Skeletal muscle tissue (tissue), 4 donors: Measurements from ENCODE around the gene TMEM108. TPM values are rescaled to one million over a fixed set of nuclear protein-coding genes. Genes with fewer than 3 reads are reported as not detected.

Experiments
- H3K27ac ChIP-seq: one replicate; pipeline ENCODE4 v1.7.0; 2013; ENCODE audit warnings: mild to moderate bottlenecking, low read depth, low read length, inconsistent platforms
- H3K27me3 ChIP-seq, 3 donors: one replicate each; pipeline ENCODE4 v1.7.0; 2013; ENCODE audit warnings: low read length in 3 of 3; ENCODE audit not compliant: control insufficient read depth in 3 of 3, insufficient read depth in 3 of 3
- H3K36me3 ChIP-seq, 3 donors: one replicate each; pipeline ENCODE4 v1.7.0; 2013; ENCODE audit warnings: low read length in 3 of 3; ENCODE audit not compliant: control insufficient read depth in 3 of 3, insufficient read depth in 3 of 3
- H3K4me1 ChIP-seq, 3 donors: one replicate each; pipeline ENCODE4 v1.7.0; 2013; ENCODE audit warnings: low read length in 3 of 3, mild to moderate bottlenecking in 3 of 3; ENCODE audit not compliant: control insufficient read depth in 3 of 3, insufficient read depth in 3 of 3
- H3K4me3 ChIP-seq, 3 donors: one replicate each; pipeline ENCODE4 v1.7.0; 2013; ENCODE audit warnings: low read length in 3 of 3
- H3K9ac ChIP-seq, 3 donors: one replicate each; pipeline ENCODE4 v1.7.0; 2013; ENCODE audit warnings: low read length in 3 of 3, mild to moderate bottlenecking in 3 of 3, moderate library complexity in 2 of 3, low read depth in 1 of 3
- H3K9me3 ChIP-seq, 3 donors: one replicate each; pipeline ENCODE4 v1.7.0; 2013; ENCODE audit warnings: low read length in 3 of 3; ENCODE audit not compliant: control insufficient read depth in 3 of 3
- total RNA-seq: library from RNA; depleted of rRNA; stranded (reverse); fragments of >200 nt; gene quantifications from one replicate; pipeline ENCODE4 v1.2.3, GENCODE V29; 2014
- donor health status: Osteomylitis.

TMEM108 gene
- total RNA-seq, 1 donor from 2014 or later: 7.3 TPM

DNA sequence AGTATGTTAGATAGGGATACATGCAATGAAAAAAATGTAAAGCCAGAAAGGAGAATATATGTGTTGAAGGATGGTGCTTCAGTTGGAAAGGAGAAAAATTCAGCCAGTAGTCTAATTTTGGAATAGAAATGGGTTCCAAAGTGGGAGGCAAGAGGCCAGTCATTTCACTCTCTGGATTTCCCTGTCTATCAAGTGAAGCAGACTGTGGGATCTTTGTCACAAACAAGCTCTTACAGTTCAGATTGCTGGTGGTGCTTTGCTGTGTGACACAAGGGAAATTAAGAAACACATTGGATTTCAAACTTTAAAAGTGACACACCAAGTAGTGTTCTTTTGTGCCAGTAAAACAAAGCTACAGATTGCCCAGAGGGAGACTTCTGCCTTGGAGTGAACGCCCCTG lies 279.7 kb downstream of the TMEM108 start:
- Histone ChIP-seq H3K4me3 (no peak overlapping the region), H3K27me3 (no peaks in the 10 kb centered on the region), H3K4me1 (no peaks in the 10 kb centered on the region)

DNA sequence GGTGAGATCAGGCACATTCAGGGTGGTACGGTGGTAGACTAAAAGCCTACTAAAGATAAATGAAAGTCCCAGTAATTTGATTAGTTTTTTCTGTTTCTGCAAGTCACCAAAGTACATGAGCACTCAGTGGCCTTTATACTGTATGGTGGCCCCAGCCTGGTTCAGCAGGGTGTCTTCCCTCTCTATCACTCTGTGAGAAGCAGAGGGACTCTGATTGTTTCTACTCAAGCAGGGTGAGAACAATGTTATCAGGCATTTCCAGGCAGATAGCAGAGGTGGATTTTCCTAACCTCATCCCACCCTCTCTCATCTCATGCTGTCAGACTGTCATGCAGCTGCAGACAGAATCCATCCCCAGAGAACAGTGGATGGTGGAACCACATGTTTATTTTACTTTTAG lies 290.2 kb downstream of the TMEM108 start:
- H3K4me1 ChIP-seq: no peaks in the 10 kb centered on the region
- H3K36me3 ChIP-seq: no peaks in the 10 kb centered on the region
- H3K9me3 ChIP-seq: no peaks in the 10 kb centered on the region
- H3K27ac ChIP-seq: no peak overlapping the region
- no peak overlapping the region for H3K4me3 ChIP-seq
- no peak overlapping the region for H3K9ac ChIP-seq
- H3K27me3 ChIP-seq: no peaks in the 10 kb centered on the region

More for the DNA sequence above, 279.7 kb downstream of the TMEM108 start:
- no peaks in the 10 kb centered on the region for H3K9me3 ChIP-seq
- no peak overlapping the region for H3K27ac ChIP-seq
- H3K36me3 ChIP-seq: no peaks in the 10 kb centered on the region
- no peak overlapping the region for H3K9ac ChIP-seq

DNA sequence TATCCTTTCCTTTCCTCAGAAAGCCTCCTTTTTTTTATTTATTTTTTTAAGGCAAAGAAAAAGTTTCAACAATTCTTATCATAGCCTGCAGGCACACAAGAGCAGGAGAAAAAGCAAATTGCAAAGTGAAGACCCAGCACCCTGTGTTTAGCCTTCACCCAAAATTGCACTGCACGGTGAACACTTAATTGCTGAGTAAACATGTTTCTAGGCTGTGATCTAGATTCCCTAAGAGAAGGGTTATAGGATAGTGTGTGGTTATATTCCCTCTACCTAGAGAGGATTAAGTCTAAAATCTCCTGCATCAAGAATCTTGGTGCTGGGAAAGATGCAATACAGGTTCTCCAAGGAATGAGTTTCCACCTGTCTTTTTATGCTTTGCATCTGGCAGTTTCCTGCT lies 291.4 kb downstream of the TMEM108 start:
- no peaks in the 10 kb centered on the region for H3K4me1 ChIP-seq
- no peaks in the 10 kb centered on the region for H3K27me3 ChIP-seq
- no peak overlapping the region for H3K9ac ChIP-seq

GRCh38 chr3:133330065-133330464 lies 291.9 kb downstream of the TMEM108 start:
- no peaks in the 10 kb centered on the region for H3K4me1 ChIP-seq
- no peak overlapping the region for H3K4me3 ChIP-seq
- no peak overlapping the region for H3K9ac ChIP-seq
- H3K9me3 ChIP-seq: no peaks in the 10 kb centered on the region
- no peak overlapping the region for H3K27ac ChIP-seq
- H3K27me3 ChIP-seq: no peaks in the 10 kb centered on the region
- H3K36me3 ChIP-seq: no peaks in the 10 kb centered on the region

More for the DNA sequence above, 291.4 kb downstream of the TMEM108 start:
- Histone ChIP-seq H3K27ac (no peak overlapping the region), H3K4me3 (no peak overlapping the region), H3K9me3 (no peaks in the 10 kb centered on the region), H3K36me3 (no peaks in the 10 kb centered on the region)

DNA sequence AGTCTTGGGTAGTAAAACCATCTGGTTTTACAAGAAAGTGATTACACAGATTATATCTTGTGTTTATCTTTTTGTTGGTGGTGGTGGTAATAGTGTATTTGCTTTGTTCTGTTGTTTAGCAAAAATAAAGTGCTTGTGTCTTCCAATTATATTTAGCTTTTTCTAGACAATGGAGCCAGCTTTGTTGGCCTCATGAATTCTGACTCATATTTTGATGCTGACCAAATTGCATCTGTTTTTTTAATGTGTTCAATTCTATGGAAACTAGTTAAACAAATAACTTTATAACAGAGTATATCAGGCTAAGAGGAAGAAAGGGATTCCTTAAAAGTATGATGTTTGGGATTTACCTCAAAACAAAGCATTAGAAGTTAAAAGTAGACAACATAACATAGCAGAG lies 292.3 kb downstream of the TMEM108 start:
- Histone ChIP-seq H3K4me1 (no peaks in the 10 kb centered on the region), H3K27me3 (no peaks in the 10 kb centered on the region), H3K9ac (no peak overlapping the region), H3K9me3 (no peaks in the 10 kb centered on the region), H3K4me3 (no peak overlapping the region), H3K27ac (no peak overlapping the region), H3K36me3 (no peaks in the 10 kb centered on the region)

- Histone ChIP-seq H3K36me3 (no peaks in the 10 kb centered on the region), H3K9me3 (no peaks in the 10 kb centered on the region), H3K4me1 (no peaks in the 10 kb centered on the region), H3K4me3 (no peak overlapping the region), H3K27ac (no peak overlapping the region), H3K27me3 (no peaks in the 10 kb centered on the region), H3K9ac (no peak overlapping the region)
Observed at GRCh38 chr3:133354721-133355120, 316.5 kb downstream of the TMEM108 start.

GRCh38 chr3:133360476-133360875 lies 322.3 kb downstream of the TMEM108 start:
- Histone ChIP-seq H3K4me1 (no peaks in the 10 kb centered on the region), H3K9ac (no peak overlapping the region), H3K4me3 (no peak overlapping the region), H3K9me3 (no peaks in the 10 kb centered on the region), H3K27ac (no peak overlapping the region), H3K27me3 (no peaks in the 10 kb centered on the region), H3K36me3 (no peaks in the 10 kb centered on the region)

DNA sequence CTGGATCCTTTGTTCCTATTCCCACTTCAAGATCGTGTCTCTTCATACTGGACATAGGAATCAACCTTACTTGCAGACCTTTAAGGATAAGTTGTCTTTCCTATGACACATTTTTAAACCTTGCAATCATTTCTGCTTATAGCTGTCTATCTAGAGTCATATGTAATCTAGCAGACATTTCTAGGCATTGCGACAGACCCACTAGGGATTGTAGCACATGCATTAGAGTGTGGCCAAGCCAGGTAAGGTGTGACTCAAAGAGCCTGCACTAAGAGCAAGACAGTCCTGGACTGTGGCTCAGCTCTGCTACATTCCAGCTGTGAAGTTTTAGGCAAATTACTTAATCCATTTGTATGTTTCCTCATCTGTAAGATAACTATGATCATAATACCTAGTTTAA lies 322.8 kb downstream of the TMEM108 start:
- Histone ChIP-seq H3K9ac (no peak overlapping the region), H3K27me3 (no peaks in the 10 kb centered on the region), H3K36me3 (no peaks in the 10 kb centered on the region), H3K4me3 (no peak overlapping the region), H3K4me1 (no peaks in the 10 kb centered on the region), H3K9me3 (no peaks in the 10 kb centered on the region), H3K27ac (no peak overlapping the region)

GRCh38 chr3:133361435-133361834 lies 323.2 kb downstream of the TMEM108 start:
- Histone ChIP-seq H3K9me3 (no peaks in the 10 kb centered on the region), H3K36me3 (no peaks in the 10 kb centered on the region), H3K9ac (no peak overlapping the region), H3K4me3 (no peak overlapping the region), H3K4me1 (no peaks in the 10 kb centered on the region), H3K27ac (no peak overlapping the region), H3K27me3 (no peaks in the 10 kb centered on the region)

DNA sequence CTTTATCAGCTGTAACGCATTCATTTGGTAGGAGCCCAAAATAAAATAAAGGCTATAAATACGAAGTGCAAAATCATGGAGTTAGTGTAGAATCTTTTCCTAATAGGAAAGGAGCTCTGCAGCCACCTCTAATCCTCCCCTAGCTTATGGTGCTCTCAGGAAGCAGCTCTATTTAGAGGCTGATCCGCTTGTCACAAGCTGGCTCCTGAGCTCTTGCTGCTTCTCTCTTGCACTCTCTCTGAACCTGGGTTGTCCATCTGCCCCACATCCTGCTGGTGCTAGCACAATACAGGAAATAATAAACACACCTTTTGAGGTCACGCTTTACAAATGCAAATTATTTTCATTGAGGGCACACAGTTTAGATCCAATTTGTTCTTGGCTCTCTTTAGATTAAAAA lies 324.3 kb downstream of the TMEM108 start:
- no peaks in the 10 kb centered on the region for H3K9me3 ChIP-seq
- no peak overlapping the region for H3K9ac ChIP-seq
- no peak overlapping the region for H3K4me3 ChIP-seq
- no peaks in the 10 kb centered on the region for H3K27me3 ChIP-seq
- H3K4me1 ChIP-seq: no peaks in the 10 kb centered on the region
- H3K27ac ChIP-seq: no peak overlapping the region
- no peaks in the 10 kb centered on the region for H3K36me3 ChIP-seq

GRCh38 chr3:133364704-133365103 lies 326.5 kb downstream of the TMEM108 start:
- no peak overlapping the region for H3K27ac ChIP-seq
- no peaks in the 10 kb centered on the region for H3K36me3 ChIP-seq

More at GRCh38 chr3:133364704-133365103, 326.5 kb downstream of the TMEM108 start:
- Histone ChIP-seq H3K4me1 (no peaks in the 10 kb centered on the region), H3K4me3 (no peak overlapping the region), H3K27me3 (no peaks in the 10 kb centered on the region), H3K9me3 (no peaks in the 10 kb centered on the region), H3K9ac (no peak overlapping the region)
